PC-9 (cell line): ENCODE measurements around the gene INTS12. TPM values are rescaled to one million over a fixed set of nuclear protein-coding genes. Genes with fewer than 3 reads are reported as not detected.
"Not testable (repeated sequence)": the region's sequence is repeated elsewhere in the genome, so short reads cannot be mapped to it uniquely, and the experiment has no call there.

ENCODE experiments used
- BruUV-seq: library from RNA; stranded (reverse); fragments of 400-500 nt; replicated peaks from 2 replicates; lab custom pipeline; 2021; lab: Mats Ljungman, UMichigan
- CTCF ChIA-PET: fragments of 300-600 bp; sonication (Branson Sonifier 250); formaldehyde crosslinking; loops from one replicate; lab custom pipeline; 2022; ENCODE audit warnings: antibody characterized with exemption; lab: Charles Lee
- POLR2A ChIA-PET: fragments of 300-600 bp; sonication (Branson Sonifier 250); formaldehyde crosslinking; loops from one replicate; lab custom pipeline; 2022; ENCODE audit warnings: antibody characterized with exemption; ENCODE audit not compliant: unreplicated experiment; lab: Charles Lee
- DNase-seq, 2 experiments: peaks; one replicate each; pipeline versions ENCODE4 v3.0.0 to v3.0.0-alpha.2; 2015 to 2022; ENCODE audit warnings: mixed read lengths in 1 of 2
- H2AFZ ChIP-seq: fragments of 200-600 bp; sonication (generic); 2 replicates; pipeline ENCODE4 v1.8.1; 2017; ENCODE audit warnings: antibody characterized with exemption
- H3F3A ChIP-seq: fragments of 200-600 bp; sonication (generic); 2 replicates; pipeline ENCODE4 v1.8.1; 2017; ENCODE audit warnings: antibody characterized with exemption, mild to moderate bottlenecking, low read depth; ENCODE audit not compliant: insufficient read depth
- H3K27ac ChIP-seq: fragments of 200-600 bp; sonication (generic); 2 replicates; pipeline ENCODE4 v1.6.1; 2016; ENCODE audit warnings: mixed run types
- H3K27me3 ChIP-seq: fragments of 200-600 bp; sonication (generic); 2 replicates; pipeline ENCODE4 v1.6.1; 2016; ENCODE audit warnings: low read depth, mixed run types; ENCODE audit not compliant: insufficient read depth
- H3K36me3 ChIP-seq: fragments of 200-600 bp; sonication (generic); 2 replicates; pipeline ENCODE4 v1.6.1; 2016; ENCODE audit warnings: low read depth, mixed run types
- H3K4me1 ChIP-seq: fragments of 200-600 bp; sonication (generic); replicated peaks from 2 replicates; pipeline ENCODE4 v1.6.1; 2016; ENCODE audit warnings: mixed run types; ENCODE audit not compliant: insufficient read depth
- H3K4me2 ChIP-seq: fragments of 200-600 bp; sonication (generic); 2 replicates; pipeline ENCODE4 v1.6.1; 2017; ENCODE audit warnings: mixed run types
- H3K4me3 ChIP-seq: fragments of 200-600 bp; sonication (generic); 2 replicates; pipeline ENCODE4 v1.6.1; 2016; ENCODE audit warnings: mixed run types
- H3K79me2 ChIP-seq: fragments of 200-600 bp; sonication (generic); 2 replicates; pipeline ENCODE4 v1.6.1; 2017; ENCODE audit warnings: low read depth, mixed run types
- H3K9me2 ChIP-seq: fragments of 200-600 bp; sonication (generic); 2 replicates; pipeline ENCODE4 v1.8.1; 2017; ENCODE audit warnings: mild to moderate bottlenecking; ENCODE audit not compliant: insufficient read depth
- H3K9me3 ChIP-seq: fragments of 200-600 bp; sonication (generic); 2 replicates; pipeline ENCODE4 v1.8.1; 2016; ENCODE audit warnings: low read depth; ENCODE audit not compliant: insufficient read depth
- H4K20me1 ChIP-seq: fragments of 200-600 bp; sonication (generic); 2 replicates; pipeline ENCODE4 v1.8.1; 2017; ENCODE audit not compliant: insufficient read depth
- EZH2 ChIP-seq: fragments of 200-600 bp; sonication (generic); IDR thresholded peaks from 2 replicates; pipeline ENCODE4 v1.8.0; 2017; ENCODE audit warnings: antibody characterized with exemption, low read depth
- intact Hi-C: fragments of 100-400 bp; cut with micrococcal nuclease; formaldehyde crosslinking; loops from one replicate; pipeline ENCODE4 v1.10.0; 2022; ENCODE audit not compliant: unreplicated experiment
- total RNA-seq: library from RNA; stranded (reverse); gene quantifications from 2 replicates; pipeline ENCODE4 v1.2.3, GENCODE V29; 2021
- TF ChIP-seq, protein P1 (sequence below): fragments of 200-600 bp; sonication (generic); conservative IDR thresholded peaks from 2 replicates; pipeline ENCODE4 v1.6.1; 2017; ENCODE audit warnings: mixed run types, antibody characterized with exemption, mild to moderate bottlenecking, moderate library complexity

INTS12 gene
- total RNA-seq, 1 experiment from 2014 or later = 10.3 TPM

DNA sequence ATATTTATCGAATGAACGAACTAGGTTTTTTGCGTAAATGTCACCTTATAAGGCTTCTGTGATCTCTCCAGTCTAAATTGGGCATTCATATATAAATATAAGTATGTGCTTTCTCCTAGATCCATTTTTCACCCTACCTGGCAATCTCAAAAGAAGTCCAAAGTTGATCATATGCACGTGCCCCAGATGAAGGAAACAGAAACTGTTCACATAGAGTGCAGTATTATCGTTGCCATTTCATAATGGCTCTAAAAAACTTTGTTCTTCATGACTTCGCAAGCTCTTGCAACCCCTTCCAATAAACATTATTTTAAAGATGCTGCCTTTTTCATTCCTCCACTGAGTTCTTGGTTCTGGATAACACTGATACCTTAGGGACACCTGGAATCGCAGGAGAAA lies 708 bp downstream of the INTS12 start:
- Histone ChIP-seq H3K4me2 (peak overlapping the region; percentile 97), H3K4me1 (peaks cover 7% of the 10 kb centered on the region; the same call in 1 of the 2 replicates), H3K4me3 (peak overlapping the region; percentile 90), H3K9me2 (no peaks in the 10 kb centered on the region), H2AFZ (peak overlapping the region; percentile 99), H3K79me2 (peaks cover 40% of the 10 kb centered on the region), H3K27me3 (no peaks in the 10 kb centered on the region), H3K36me3 (no peaks in the 10 kb centered on the region), H3K9me3 (no peaks in the 10 kb centered on the region), H3K27ac (peak overlapping the region; percentile 59), H3F3A (peaks cover 4% of the 10 kb centered on the region; the same call in 1 of the 2 replicates), H4K20me1 (no peaks in the 10 kb centered on the region)
- ChIA-PET CTCF (no interaction called here), POLR2A (no interaction called here)
- BruUV-seq = no TSS peak
- TF ChIP-seq EZH2 = no peak
- TF ChIP-seq, protein P1, sequence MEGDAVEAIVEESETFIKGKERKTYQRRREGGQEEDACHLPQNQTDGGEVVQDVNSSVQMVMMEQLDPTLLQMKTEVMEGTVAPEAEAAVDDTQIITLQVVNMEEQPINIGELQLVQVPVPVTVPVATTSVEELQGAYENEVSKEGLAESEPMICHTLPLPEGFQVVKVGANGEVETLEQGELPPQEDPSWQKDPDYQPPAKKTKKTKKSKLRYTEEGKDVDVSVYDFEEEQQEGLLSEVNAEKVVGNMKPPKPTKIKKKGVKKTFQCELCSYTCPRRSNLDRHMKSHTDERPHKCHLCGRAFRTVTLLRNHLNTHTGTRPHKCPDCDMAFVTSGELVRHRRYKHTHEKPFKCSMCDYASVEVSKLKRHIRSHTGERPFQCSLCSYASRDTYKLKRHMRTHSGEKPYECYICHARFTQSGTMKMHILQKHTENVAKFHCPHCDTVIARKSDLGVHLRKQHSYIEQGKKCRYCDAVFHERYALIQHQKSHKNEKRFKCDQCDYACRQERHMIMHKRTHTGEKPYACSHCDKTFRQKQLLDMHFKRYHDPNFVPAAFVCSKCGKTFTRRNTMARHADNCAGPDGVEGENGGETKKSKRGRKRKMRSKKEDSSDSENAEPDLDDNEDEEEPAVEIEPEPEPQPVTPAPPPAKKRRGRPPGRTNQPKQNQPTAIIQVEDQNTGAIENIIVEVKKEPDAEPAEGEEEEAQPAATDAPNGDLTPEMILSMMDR = no peak
- DNase-seq = no peak
- intact Hi-C loops = no loop called here

DNA sequence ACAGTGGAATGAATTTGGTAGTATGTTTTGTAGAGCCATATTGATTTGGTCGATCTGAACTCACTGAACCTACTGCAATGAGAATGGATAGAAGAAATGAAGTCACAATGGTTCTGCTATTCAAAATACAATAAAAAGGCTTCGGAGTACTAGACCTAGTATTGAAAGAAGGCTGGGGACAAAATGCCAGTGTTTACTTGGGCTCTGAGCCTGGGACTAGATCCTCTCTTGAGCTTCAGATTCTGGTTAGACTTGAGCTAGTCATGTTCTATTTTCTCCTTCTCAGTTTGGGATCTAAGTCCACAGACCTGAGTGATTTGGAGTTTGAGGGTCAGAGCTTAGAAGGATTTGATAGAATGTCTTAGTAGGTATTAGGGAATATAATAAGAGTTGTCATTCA lies 9.9 kb downstream of the INTS12 start:
- Histone ChIP-seq H3K27me3 (no peaks in the 10 kb centered on the region), H3K79me2 (no peaks in the 10 kb centered on the region), H3K9me2 (no peaks in the 10 kb centered on the region), H2AFZ (no peak overlapping the region), H3K4me1 (no peaks in the 10 kb centered on the region), H3K4me3 (no peak overlapping the region), H3K27ac (no peak overlapping the region), H3K4me2 (no peak overlapping the region), H3F3A (no peaks in the 10 kb centered on the region), H3K36me3 (no peaks in the 10 kb centered on the region), H4K20me1 (no peaks in the 10 kb centered on the region), H3K9me3 (no peaks in the 10 kb centered on the region)
- BruUV-seq = no TSS peak
- no peak for TF ChIP-seq EZH2
- TF ChIP-seq, protein P1 = no peak
- intact Hi-C loops = no loop called here
- CTCF ChIA-PET = no interaction called here
- DNase-seq = no peak
- POLR2A ChIA-PET = no interaction called here

DNA sequence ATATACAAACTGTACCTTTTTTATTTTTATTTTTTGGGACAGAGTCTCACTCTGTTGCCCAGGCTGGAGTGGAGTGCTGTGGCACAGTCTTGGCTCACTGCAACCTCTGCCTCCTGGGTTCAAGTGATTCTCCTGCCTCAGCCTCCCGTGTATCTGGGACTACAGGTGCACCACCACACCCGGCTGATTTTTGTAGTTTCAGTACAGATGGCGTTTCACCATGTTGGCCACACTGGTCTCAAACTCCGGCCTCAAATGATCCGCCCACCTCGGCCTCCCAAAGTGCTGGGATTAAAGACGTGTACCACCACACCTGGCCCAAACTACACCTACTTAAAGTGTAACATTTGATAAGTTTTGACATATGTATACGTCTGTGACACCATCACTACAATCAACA lies 12.7 kb downstream of the INTS12 start:
- CTCF ChIA-PET, H3K36me3 ChIP-seq: not testable (repeated sequence)
- POLR2A ChIA-PET = interaction anchor here (0.6 kb wide), 1 partner anchor 63 kb away, joined by 3 read pairs; no protein-coding TSS in a partner anchor

DNA sequence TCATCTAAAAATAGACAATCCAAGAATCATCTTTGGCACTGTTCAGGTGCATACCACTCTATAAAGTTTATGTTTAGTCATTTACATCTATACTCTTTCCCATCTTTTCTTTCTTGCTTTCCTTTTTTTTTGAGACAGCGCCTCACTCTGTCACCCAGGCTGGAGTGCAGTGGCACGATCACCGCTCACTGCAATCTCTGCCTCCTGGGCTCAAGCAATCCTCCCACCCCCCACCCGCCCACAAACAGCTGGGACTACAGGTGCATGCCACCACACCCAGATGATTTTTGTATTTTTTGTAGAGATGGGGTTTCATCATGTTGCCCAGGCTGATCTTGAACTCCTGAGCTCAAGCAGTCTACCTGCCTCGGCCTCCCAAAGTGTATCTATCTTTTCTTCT lies 13.7 kb downstream of the INTS12 start:
- intact Hi-C loops, H3F3A ChIP-seq: not testable (repeated sequence)

More for the DNA sequence above, 12.7 kb downstream of the INTS12 start:
- H4K20me1 ChIP-seq, H3K79me2 ChIP-seq, DNase-seq, H2AFZ ChIP-seq, intact Hi-C loops, H3K9me2 ChIP-seq, H3K4me1 ChIP-seq, H3F3A ChIP-seq, BruUV-seq, H3K4me2 ChIP-seq, H3K4me3 ChIP-seq, H3K9me3 ChIP-seq, H3K27ac ChIP-seq, H3K27me3 ChIP-seq: not testable (repeated sequence)

More for the DNA sequence above, 13.7 kb downstream of the INTS12 start:
- H3K9me3 ChIP-seq, POLR2A ChIA-PET, H3K27me3 ChIP-seq, H3K36me3 ChIP-seq, H3K79me2 ChIP-seq, BruUV-seq, DNase-seq, H4K20me1 ChIP-seq, H2AFZ ChIP-seq, H3K4me1 ChIP-seq, H3K4me3 ChIP-seq, H3K4me2 ChIP-seq, CTCF ChIA-PET, H3K9me2 ChIP-seq, H3K27ac ChIP-seq: not testable (repeated sequence)
